AG09319 (cell line): ENCODE measurements around the gene ZNF227.
"Not testable (repeated sequence)": the region's sequence is repeated elsewhere in the genome, so short reads cannot be mapped to it uniquely, and the experiment has no call there.

Experiments
- DNase-seq: peaks from one replicate; pipeline ENCODE4 v3.0.0-alpha.2; 2010; ENCODE audit warnings: low read depth; ENCODE audit errors: extremely low read depth
- CTCF ChIP-seq: IDR thresholded peaks from 2 replicates; pipeline ENCODE4 v1.5.1; 2011; ENCODE audit warnings: low read depth, mild to moderate bottlenecking, inconsistent platforms, low read length, moderate library complexity

ZNF227 gene

GRCh38 chr19:44182145-44182544, 30.2 kb upstream of the ZNF227 start:
- TF ChIP-seq CTCF: no peak
- no peak for DNase-seq

GRCh38 chr19:44190020-44190419, 22.3 kb upstream of the ZNF227 start:
- TF ChIP-seq CTCF: no peak
- DNase-seq: no peak

GRCh38 chr19:44192127-44192526, 20.2 kb upstream of the ZNF227 start:
- DNase-seq: no peak
- TF ChIP-seq CTCF: no peak

- no peak for TF ChIP-seq CTCF
- no peak for DNase-seq
Observed at GRCh38 chr19:44196772-44197171, 15.6 kb upstream of the ZNF227 start.

- no peak for TF ChIP-seq CTCF
- no peak for DNase-seq
Observed at GRCh38 chr19:44202470-44202869, 9.9 kb upstream of the ZNF227 start.

GRCh38 chr19:44202974-44203373, 9.4 kb upstream of the ZNF227 start:
- DNase-seq: no peak
- TF ChIP-seq CTCF: no peak

- DNase-seq: not testable (repeated sequence)
Observed at GRCh38 chr19:44203877-44204276, 8.5 kb upstream of the ZNF227 start.

GRCh38 chr19:44204772-44205171, 7.6 kb upstream of the ZNF227 start:
- no peak for DNase-seq
- TF ChIP-seq CTCF: no peak
